H9 (cell line): ENCODE results near the gene BBOX1. TPM values are rescaled to one million over a fixed set of nuclear protein-coding genes. Genes with fewer than 3 reads are reported as not detected.

Experiments used
- DNase-seq: peaks from one replicate; pipeline ENCODE4 v3.0.0-alpha.2; 2017
- H2AFZ ChIP-seq: one replicate; pipeline ENCODE4 v1.6.1; 2013; ENCODE audit warnings: mild to moderate bottlenecking, low read length, control low read depth, moderate library complexity
- H2AK5ac ChIP-seq: 2 replicates; pipeline ENCODE4 v1.6.1; 2013; ENCODE audit warnings: low read length, control low read depth, mixed read lengths; ENCODE audit not compliant: insufficient read length
- H2BK120ac ChIP-seq: one replicate; pipeline ENCODE4 v1.6.1; 2013; ENCODE audit warnings: low read depth, mild to moderate bottlenecking, low read length, control low read depth, inconsistent platforms; ENCODE audit not compliant: poor library complexity, severe bottlenecking
- H2BK12ac ChIP-seq: 2 replicates; pipeline ENCODE4 v1.6.1; 2013; ENCODE audit warnings: low read length, control low read depth, mixed read lengths, low read depth; ENCODE audit not compliant: insufficient read length
- H2BK15ac ChIP-seq: 2 replicates; pipeline ENCODE4 v1.6.1; 2013; ENCODE audit warnings: low read depth, low read length, control low read depth
- H2BK20ac ChIP-seq: one replicate; pipeline ENCODE4 v1.6.1; 2013; ENCODE audit warnings: low read depth, mild to moderate bottlenecking, low read length, control low read depth, inconsistent platforms; ENCODE audit not compliant: poor library complexity, severe bottlenecking
- H2BK5ac ChIP-seq: 2 replicates; pipeline ENCODE4 v1.6.1; 2013; ENCODE audit warnings: low read length, control low read depth, mixed read lengths; ENCODE audit not compliant: insufficient read length
- H3K14ac ChIP-seq: 2 replicates; pipeline ENCODE4 v1.6.1; 2013; ENCODE audit warnings: low read length, control low read depth; ENCODE audit not compliant: insufficient read depth
- H3K18ac ChIP-seq: 2 replicates; pipeline ENCODE4 v1.6.1; 2013; ENCODE audit warnings: low read depth, mild to moderate bottlenecking, mixed read lengths, low read length, control low read depth; ENCODE audit not compliant: insufficient read length
- H3K23ac ChIP-seq: 2 replicates; pipeline ENCODE4 v1.6.1; 2013; ENCODE audit warnings: low read length, control low read depth, mixed read lengths, low read depth; ENCODE audit not compliant: insufficient read length
- H3K23me2 ChIP-seq: 2 replicates; pipeline ENCODE4 v1.6.1; 2013; ENCODE audit warnings: low read depth, mild to moderate bottlenecking, mixed read lengths, low read length, control low read depth; ENCODE audit not compliant: insufficient read length, poor library complexity, severe bottlenecking
- H3K27ac ChIP-seq: 2 replicates; pipeline ENCODE4 v1.5.1; 2013; ENCODE audit warnings: low read length, control low read depth, mixed read lengths, low read depth; ENCODE audit not compliant: insufficient read length
- H3K27me3 ChIP-seq: 2 replicates; pipeline ENCODE4 v1.6.1; 2013; ENCODE audit warnings: low read length, control low read depth, inconsistent platforms; ENCODE audit not compliant: insufficient read depth
- H3K4ac ChIP-seq: 2 replicates; pipeline ENCODE4 v1.6.1; 2013; ENCODE audit warnings: low read depth, mild to moderate bottlenecking, control low read depth, inconsistent platforms, low read length, moderate library complexity
- H3K4me1 ChIP-seq: 2 replicates; pipeline ENCODE4 v1.6.1; 2013; ENCODE audit warnings: low read length, control low read depth, inconsistent platforms; ENCODE audit not compliant: insufficient read depth
- H3K4me2 ChIP-seq: 2 replicates; pipeline ENCODE4 v1.6.1; 2013; ENCODE audit warnings: low read length, control low read depth, mixed read lengths; ENCODE audit not compliant: insufficient read length, insufficient read depth
- H3K56ac ChIP-seq: 2 replicates; pipeline ENCODE4 v1.6.1; 2013; ENCODE audit warnings: low read depth, mild to moderate bottlenecking, mixed read lengths, low read length, control low read depth; ENCODE audit not compliant: insufficient read length
- H3K79me1 ChIP-seq: 2 replicates; pipeline ENCODE4 v1.6.1; 2013; ENCODE audit warnings: low read depth, mild to moderate bottlenecking, moderate library complexity, low read length, control low read depth, inconsistent platforms; ENCODE audit not compliant: insufficient read depth, poor library complexity, severe bottlenecking
- H3K79me2 ChIP-seq: 2 replicates; pipeline ENCODE4 v1.6.1; 2013; ENCODE audit warnings: low read length, control low read depth, inconsistent platforms; ENCODE audit not compliant: insufficient read depth
- H3K9ac ChIP-seq: 2 replicates; pipeline ENCODE4 v1.6.1; 2013; ENCODE audit warnings: low read length, control low read depth, mixed read lengths; ENCODE audit not compliant: insufficient read length; ENCODE audit errors: extremely low read depth
- H3K9me3 ChIP-seq: one replicate; pipeline ENCODE4 v1.6.1; 2013; ENCODE audit warnings: low read depth, low read length, inconsistent platforms; ENCODE audit not compliant: control insufficient read depth
- H3T11ph ChIP-seq: one replicate; pipeline ENCODE4 v1.6.1; 2013; ENCODE audit warnings: mild to moderate bottlenecking, low read length, control low read depth, inconsistent platforms
- H4K20me1 ChIP-seq: one replicate; pipeline ENCODE4 v1.6.1; 2013; ENCODE audit not compliant: control insufficient read depth, insufficient read length, insufficient read depth
- H4K5ac ChIP-seq: 2 replicates; pipeline ENCODE4 v1.6.1; 2013; ENCODE audit warnings: low read depth, mild to moderate bottlenecking, mixed read lengths, low read length, control low read depth; ENCODE audit not compliant: insufficient read length
- H4K8ac ChIP-seq: replicated peaks from 2 replicates; pipeline ENCODE4 v1.6.1; 2013; ENCODE audit warnings: low read length, control low read depth, mixed read lengths, low read depth; ENCODE audit not compliant: insufficient read length
- H4K91ac ChIP-seq: 2 replicates; pipeline ENCODE4 v1.6.1; 2013; ENCODE audit warnings: low read depth, mild to moderate bottlenecking, moderate library complexity, mixed read lengths, low read length, control low read depth; ENCODE audit not compliant: insufficient read length
- H3K27ac Mint-ChIP-seq, 3 experiments: 2 replicates in 2 of 3; 3 replicates in 1 of 3; pipeline ENCODE4 v1.8.0; 2020 to 2021; ENCODE audit warnings: mixed read lengths in 3 of 3, mild to moderate bottlenecking in 1 of 3, moderate library complexity in 1 of 3
- H3K27me3 Mint-ChIP-seq: 2 replicates; pipeline ENCODE4 v1.8.0; 2021; ENCODE audit warnings: low read depth, mild to moderate bottlenecking, moderate library complexity, mixed read lengths
- H3K36me3 Mint-ChIP-seq, 3 experiments: 2 replicates in 2 of 3; 3 replicates in 1 of 3; pipeline ENCODE4 v1.8.0; 2020 to 2021; ENCODE audit warnings: low read depth in 3 of 3, mixed read lengths in 3 of 3; ENCODE audit not compliant: insufficient read depth in 1 of 3
- H3K4me1 Mint-ChIP-seq, 2 experiments: 2 replicates each; pipeline ENCODE4 v1.8.0; 2020; ENCODE audit warnings: mixed read lengths in 2 of 2
- H3K4me3 Mint-ChIP-seq, 2 experiments: 2 replicates in 1 of 2; 3 replicates in 1 of 2; pipeline ENCODE4 v1.8.0; 2020 to 2021; ENCODE audit warnings: mild to moderate bottlenecking in 2 of 2, mixed read lengths in 2 of 2, moderate library complexity in 1 of 2
- H3K9me3 Mint-ChIP-seq, 2 experiments: 2 replicates in 1 of 2; 3 replicates in 1 of 2; pipeline ENCODE4 v1.8.0; 2020; ENCODE audit warnings: mild to moderate bottlenecking in 2 of 2, mixed read lengths in 2 of 2, moderate library complexity in 1 of 2
- WGBS: extraction: QIAGEN DNeasy Blood & Tissue Kit; methylation state at CpG from one replicate; pipeline ENCODE4 v1.1.7; 2013; ENCODE audit warnings: missing lambda C conversion rate, low lambda C conversion rate, mixed read lengths; ENCODE audit not compliant: insufficient read length; ENCODE audit errors: extremely low coverage; 5-methylcytosine and 5-hydroxymethylcytosine counted together
- total RNA-seq: library from RNA; stranded (reverse); gene quantifications from 2 replicates; pipeline ENCODE4 v1.2.1, GENCODE V29; 2021
- TF ChIP-seq, protein P1 (sequence below): fragments of 200-600 bp; sonication (generic); conservative IDR thresholded peaks from 3 replicates; pipeline ENCODE4 v1.8.0; 2021; ENCODE audit warnings: antibody characterized with exemption, mild to moderate bottlenecking

The BBOX1 gene
- total RNA-seq, 1 experiment from 2014 or later, result not detected

DNA sequence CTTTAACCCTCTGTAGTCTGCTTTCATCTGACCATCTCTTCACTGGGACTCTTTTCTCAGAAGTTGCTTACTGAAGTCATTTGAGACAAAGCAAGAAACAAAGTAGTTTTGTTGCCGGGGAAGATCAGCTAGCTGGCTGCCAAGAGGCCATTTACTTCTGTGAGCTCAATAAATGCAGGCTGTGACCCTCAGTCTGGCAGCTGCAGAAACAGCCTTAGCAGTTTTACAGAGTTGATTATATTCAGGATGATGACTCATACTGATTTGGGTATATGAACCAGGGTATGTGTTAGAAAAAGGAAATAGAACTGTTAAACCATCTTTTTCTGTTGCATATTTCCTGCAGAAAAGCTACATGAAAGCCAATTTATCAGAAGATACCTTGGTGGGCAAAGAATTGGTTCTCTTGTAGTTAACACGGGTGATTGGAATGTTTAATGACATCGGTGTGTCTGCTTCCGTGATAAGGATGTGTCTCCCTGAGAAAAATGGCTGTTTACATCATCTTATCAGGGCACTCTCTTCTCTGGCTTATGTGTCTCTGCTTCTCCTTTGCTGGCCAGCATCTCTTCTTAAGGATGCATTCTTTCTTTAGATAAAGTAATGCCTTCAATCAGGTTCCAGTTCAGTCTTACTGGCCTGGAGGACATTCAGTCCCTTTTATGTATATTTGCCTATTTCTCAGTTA lies 28.2 kb upstream of the BBOX1 start:
- Histone ChIP-seq H3K9me3 (no peaks in the 10 kb centered on the region), H2BK20ac (no peak overlapping the region), H3K18ac (no peak overlapping the region), H4K5ac (no peak overlapping the region), H2BK15ac (no peak overlapping the region), H4K20me1 (no peaks in the 10 kb centered on the region), H3K9ac (no peak overlapping the region), H4K91ac (no peak overlapping the region), H3K14ac (no peak overlapping the region), H3K23ac (no peak overlapping the region), H3K4me2 (no peak overlapping the region), H2AK5ac (no peak overlapping the region), H3K23me2 (no peaks in the 10 kb centered on the region), H3K4ac (no peak overlapping the region), H2BK120ac (no peak overlapping the region), H2AFZ (no peak overlapping the region), H4K8ac (no peak overlapping the region), H2BK5ac (no peak overlapping the region), H3K56ac (no peak overlapping the region), H3T11ph (no peak overlapping the region), H3K79me1 (no peaks in the 10 kb centered on the region), H3K79me2 (no peaks in the 10 kb centered on the region), H3K27ac (no peak overlapping the region), H2BK12ac (no peak overlapping the region), H3K27me3 (no peaks in the 10 kb centered on the region), H3K4me1 (no peaks in the 10 kb centered on the region)
- no peak for DNase-seq
- H3K9me3 Mint-ChIP-seq, result no peaks in the 10 kb centered on the region
- H3K27ac Mint-ChIP-seq, result no peak overlapping the region
- H3K4me1 Mint-ChIP-seq, result no peaks in the 10 kb centered on the region
- no peak overlapping the region for H3K4me3 Mint-ChIP-seq
- TF ChIP-seq, protein P1, sequence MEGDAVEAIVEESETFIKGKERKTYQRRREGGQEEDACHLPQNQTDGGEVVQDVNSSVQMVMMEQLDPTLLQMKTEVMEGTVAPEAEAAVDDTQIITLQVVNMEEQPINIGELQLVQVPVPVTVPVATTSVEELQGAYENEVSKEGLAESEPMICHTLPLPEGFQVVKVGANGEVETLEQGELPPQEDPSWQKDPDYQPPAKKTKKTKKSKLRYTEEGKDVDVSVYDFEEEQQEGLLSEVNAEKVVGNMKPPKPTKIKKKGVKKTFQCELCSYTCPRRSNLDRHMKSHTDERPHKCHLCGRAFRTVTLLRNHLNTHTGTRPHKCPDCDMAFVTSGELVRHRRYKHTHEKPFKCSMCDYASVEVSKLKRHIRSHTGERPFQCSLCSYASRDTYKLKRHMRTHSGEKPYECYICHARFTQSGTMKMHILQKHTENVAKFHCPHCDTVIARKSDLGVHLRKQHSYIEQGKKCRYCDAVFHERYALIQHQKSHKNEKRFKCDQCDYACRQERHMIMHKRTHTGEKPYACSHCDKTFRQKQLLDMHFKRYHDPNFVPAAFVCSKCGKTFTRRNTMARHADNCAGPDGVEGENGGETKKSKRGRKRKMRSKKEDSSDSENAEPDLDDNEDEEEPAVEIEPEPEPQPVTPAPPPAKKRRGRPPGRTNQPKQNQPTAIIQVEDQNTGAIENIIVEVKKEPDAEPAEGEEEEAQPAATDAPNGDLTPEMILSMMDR, result no peak
- no CpG with 5 or more reads among the region's 4 CpGs for WGBS
- no peaks in the 10 kb centered on the region for H3K36me3 Mint-ChIP-seq
- H3K27me3 Mint-ChIP-seq, result no peaks in the 10 kb centered on the region
